ENCODE measurements around the gene SLC50A1.
"Not testable (repeated sequence)": the region's sequence is repeated elsewhere in the genome, so short reads cannot be mapped to it uniquely, and the experiment has no call there.

Gene SLC50A1

GRCh38 chr1:155116113-155116764 lies 19.4 kb upstream of the SLC50A1 start:
- no peak for DNase-seq (ENCODE audit: low read depth)

DNA sequence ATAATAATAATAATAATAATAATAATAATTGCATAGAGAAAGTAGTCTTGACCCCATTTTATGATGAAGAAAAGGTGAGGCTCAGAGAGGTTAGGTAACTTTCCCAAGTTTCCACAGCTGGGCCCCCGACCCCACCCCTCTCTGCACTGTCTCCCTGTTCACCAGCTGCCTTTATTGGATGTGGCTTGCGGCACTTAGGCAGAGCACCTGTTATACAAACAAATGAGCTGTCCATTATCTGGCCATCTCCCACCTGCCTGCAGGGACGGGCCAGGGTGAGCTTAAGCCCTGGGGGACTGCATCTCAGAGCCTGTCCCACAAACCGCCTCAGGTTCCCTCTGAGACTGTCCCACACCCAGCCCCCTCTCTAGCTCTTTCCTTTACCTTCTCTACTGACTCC lies 18.0 kb upstream of the SLC50A1 start:
- no peak for DNase-seq (ENCODE audit: low read depth)

DNA sequence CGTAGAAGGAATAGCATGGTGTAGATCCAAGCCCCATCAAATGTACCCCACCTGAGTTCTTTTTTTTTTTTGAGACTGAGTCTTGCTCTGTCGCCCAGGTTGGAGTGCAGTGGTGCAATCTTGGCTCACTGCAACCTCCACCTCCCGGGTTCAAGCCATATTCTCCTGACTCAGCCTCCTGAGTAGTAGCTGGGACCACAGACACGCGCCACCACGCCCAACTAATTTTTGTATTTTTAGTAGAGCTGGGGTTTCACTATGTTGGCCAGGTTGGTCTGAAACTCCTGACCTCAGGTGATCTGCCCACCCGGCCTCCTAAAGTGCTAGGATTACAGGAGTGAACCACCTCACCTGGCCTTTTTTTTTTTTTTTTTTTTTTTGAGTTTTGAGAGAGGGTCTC lies 17.6 kb upstream of the SLC50A1 start:
- not testable (repeated sequence) for DNase-seq (ENCODE audit: low read depth)

DNA sequence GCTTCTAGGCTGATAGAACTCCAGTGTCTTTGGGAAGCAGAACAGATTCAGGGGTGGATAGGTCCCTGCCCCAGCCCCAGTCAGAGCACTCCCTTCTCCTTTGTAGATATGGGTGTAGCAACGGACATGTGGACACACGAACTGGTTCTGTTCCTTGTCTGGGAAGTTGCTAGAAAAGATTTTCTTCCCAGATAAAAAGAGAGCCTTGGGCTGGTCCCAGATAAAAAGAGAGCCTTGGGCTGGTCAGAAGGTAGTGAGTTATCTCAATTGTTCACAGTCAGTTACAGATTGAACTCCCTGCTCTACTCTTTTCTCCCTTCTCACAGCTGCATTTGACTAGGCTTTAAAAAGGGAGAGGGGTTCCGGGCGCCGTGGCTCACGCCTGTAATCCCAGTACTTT lies 15.4 kb upstream of the SLC50A1 start:
- no peak for DNase-seq (ENCODE audit: low read depth)

- DNase-seq (ENCODE audit: low read depth): no peak
Measured at GRCh38 chr1:155121249-155121648, 14.4 kb upstream of the SLC50A1 start.

GRCh38 chr1:155122308-155122707 lies 13.3 kb upstream of the SLC50A1 start:
- no peak for DNase-seq (ENCODE audit: low read depth)

DNA sequence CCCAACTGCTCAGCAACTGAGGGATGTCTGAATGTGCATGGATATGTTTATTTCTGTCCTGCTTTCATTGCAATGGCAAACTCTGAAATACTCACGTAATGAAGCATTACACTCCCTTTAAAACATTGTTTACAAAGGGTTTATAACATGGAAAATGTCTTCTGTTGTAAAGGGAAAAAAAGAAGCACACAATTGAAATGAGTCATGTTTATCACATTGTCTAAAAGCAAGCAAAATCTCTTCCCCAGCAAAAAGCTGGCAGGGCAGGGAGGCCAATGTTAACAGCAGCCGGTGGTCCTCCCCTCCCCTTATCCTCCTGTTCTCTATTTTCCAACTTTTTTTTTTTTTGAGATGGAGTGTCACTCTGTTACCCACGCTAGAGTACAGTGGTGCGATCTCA lies 11.9 kb upstream of the SLC50A1 start:
- no peak for DNase-seq (ENCODE audit: low read depth)

DNA sequence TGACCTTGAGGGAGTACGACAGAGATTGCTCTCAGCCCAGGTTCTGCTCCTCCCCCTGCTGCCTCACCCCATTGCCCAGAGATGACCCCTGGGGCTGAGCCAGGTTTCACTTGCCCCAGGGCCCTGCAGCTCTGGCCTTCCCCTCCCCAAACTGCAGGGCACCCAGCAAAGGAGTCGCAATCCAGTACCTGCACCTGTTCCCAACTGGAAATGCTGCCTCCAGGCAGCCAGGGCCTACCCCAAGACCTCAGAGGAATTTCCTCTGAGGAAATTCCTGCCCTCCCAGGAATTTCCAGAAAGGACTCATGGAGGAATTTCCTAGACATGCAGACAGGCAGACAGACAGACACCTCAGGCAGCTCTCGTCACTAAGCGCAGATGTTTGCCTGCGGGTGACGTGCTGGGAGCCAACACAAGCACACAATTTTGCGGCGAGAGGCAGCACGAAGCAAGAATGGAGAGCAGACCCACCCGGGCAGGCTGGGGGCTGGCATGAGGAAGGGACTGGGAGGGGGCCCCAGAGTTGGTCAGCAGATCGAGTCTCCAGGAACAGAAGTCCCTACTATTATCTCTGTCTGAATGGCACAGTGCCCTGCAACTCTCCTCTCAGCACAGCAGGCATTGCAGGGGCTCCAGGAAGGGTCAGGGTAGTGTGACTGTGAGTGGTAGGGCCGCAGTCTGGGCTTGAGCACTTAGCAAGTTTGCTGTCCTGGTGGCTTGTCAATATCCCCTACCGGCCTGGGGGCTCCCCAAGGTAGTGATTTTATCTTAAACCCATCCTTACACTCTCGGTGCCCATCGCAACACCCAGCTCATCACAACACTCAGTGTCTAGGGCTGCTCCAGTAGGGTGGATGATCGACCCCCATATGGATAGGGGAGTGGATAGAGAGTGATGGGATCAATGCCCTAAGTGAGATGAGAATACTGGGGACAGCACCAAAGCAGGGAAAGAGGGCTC lies 10.9 kb upstream of the SLC50A1 start:
- peak; percentile 11 for DNase-seq (ENCODE audit: low read depth)

DNA sequence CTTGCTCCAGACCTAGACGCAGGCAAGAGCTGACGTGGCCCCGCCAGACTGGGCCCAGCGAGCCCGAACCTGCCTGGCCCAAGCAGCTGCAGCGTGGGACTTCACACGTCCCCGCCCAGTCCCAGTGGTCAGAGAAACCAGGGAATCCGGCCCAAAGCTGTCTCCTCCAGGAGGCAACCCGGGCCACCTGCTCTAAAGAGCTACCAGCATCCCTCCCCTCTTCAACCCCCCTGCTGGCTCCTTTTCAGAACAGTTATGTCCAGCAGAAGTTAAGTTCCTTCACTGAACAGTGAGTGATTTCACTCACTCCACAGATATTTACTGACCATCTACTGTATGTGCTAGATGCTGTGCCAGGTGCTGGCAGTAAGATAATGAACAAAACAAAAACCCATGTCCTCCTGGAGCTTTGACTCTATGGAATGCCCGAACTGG lies 10.1 kb upstream of the SLC50A1 start:
- no peak for DNase-seq (ENCODE audit: low read depth)

DNA sequence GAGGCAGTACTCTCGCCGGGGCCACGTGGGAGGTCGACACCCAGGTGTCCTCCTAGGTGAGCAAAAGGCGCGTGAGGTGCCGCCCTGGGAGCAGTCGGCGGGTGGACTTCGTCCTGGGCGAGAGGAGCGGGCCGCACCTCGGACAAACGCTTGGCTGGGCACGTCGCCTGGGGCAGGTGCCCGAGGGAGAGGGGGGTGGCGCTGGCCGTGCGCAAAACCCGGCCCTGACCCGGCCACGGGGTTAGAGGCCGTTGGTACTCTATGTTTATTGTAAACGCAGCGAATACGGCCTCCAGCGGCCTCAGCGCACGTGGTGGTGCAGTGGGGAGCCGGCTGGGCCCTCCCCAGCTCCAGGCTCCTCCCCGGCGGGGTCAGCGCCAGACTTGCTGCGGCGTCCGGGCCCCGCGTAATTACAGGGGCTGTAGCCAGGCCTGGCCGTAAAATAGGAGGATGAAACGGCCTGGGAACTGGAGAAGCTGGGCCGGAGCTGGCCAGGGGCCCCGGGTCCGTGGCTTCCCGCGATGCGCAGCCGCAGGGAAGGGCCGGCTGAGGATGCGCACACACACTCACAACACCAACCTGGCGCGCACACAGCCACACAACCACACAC lies 9.6 kb upstream of the SLC50A1 start:
- peak; percentile 45 for DNase-seq (ENCODE audit: low read depth)

DNA sequence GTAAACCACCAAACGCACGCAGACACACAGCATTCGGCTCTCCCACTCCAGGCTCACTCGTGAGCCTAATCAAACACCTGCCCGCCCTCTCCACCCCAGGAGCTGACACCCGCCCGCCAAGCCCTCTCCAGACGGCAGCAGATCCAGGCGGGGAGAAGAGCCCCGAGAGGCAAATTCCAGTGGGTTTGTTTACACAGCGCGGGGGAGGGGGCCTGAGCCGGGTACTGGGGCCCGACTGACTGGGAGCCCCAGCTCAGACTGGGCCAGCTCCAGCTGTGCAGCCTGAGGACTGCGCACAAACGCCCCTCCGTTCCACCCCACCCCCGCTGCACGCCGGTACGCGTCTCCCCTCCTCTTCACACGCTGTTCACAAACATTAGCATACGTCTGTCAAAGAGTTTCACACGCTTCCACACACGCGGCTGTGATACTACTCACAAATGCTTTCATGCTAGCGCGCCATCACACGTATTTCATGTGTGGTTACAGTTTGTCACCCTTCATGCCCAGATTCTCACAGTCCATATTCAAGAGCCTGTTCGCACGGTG lies 9.0 kb upstream of the SLC50A1 start:
- DNase-seq (ENCODE audit: low read depth): peak; percentile 44

GRCh38 chr1:155127105-155127966 lies 8.3 kb upstream of the SLC50A1 start, which contains the start of gene EFNA1:
Gene EFNA1, plus strand, starts transcription at chr1:155127876. Its CDS starts 102 bp downstream, at chr1:155127978.
- peak; percentile 67 for DNase-seq (ENCODE audit: low read depth)

DNA sequence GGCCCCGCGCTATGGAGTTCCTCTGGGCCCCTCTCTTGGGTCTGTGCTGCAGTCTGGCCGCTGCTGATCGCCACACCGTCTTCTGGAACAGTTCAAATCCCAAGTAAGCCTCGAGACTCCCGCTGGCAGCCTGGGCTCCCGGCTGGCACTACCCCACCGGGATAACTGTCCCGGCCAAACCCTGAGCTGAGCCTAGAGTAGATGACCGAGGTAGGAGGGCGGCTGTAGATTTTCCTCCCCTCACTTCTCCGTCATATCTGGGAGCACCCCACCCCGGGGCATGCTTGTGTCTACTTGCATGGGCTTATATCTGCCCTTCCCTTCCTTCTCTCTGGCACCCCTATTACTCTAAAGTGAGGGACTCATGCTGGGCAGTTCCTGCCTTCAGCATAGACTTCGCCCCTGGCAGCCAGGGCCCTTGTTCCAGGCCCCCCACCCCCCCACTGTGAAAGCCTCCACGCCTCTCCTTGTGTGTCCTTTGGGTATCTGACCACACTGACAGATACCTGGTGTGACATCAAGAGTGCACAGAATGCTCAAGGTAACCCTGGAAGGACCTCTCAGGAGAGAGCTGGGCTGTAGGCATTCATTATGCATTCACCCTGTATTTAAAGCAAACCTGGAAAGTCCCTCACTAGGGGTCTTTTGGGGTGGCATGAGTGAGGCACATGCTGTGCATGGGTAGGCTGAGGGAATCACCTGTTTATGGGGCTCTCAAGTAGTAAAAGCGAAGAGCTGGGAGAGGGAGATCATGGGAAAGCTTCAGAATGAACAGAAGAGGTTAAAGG lies 7.5 kb upstream of the SLC50A1 start:
- DNase-seq (ENCODE audit: low read depth): no peak

DNA sequence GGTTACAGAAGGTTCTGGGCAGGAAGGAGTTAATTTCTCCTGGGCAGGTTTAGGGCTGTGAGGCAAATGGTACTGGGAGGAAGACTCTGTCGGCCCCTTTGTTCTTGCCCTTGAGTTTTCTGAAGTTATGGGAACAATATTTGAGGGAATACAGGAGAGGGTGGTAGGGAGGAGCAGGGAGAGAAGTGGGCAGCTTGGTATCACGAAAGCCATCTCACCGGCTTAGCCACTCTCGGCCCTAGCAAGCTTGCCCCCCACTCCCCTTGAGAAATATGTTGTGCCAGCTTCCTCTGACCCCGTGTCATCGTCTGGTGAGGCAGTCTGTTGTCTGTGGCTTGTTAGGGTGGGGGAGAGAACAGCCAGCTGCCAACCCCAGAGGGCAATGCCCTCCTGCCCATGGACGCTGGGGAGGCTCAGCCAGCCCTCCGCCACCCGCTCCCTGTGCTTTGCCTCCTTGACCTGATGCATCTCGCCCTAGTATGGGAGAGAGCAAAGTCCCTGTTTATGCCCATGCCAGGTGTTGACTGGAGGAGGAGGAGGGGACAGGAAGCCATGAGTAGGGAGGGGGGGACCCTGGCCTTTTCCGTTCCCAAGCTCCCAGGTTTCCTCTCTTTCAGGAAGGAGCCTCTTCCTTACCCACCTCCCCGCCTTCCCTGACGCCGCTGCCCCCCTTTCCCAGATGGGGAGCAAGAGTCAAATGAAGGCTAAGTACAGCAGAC lies 6.7 kb upstream of the SLC50A1 start:
- no peak for DNase-seq (ENCODE audit: low read depth)

- no peak for DNase-seq (ENCODE audit: low read depth)
Measured at GRCh38 chr1:155130272-155131006, 5.2 kb upstream of the SLC50A1 start.

- no peak for DNase-seq (ENCODE audit: low read depth)
Measured at GRCh38 chr1:155131285-155131684, 4.4 kb upstream of the SLC50A1 start.

DNA sequence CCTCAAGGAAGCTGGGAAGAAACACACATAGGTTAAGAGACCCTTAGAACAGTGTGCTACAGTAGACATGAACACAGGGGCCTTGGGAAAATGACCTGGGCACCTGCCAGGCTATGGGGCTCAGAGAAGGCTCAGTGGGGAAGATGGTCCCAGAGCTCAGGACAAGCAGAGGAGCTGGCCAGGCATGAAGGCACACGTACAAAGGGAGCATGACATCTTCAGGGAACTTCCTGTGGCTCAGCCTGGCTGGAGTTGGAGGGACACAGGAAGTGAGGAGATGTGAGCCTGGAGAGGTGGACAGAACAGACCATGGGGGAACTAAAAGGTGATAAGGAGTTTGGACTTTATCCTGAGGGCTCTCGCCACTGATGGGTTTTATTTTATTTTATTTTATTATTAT lies 3.8 kb upstream of the SLC50A1 start:
- no peak for DNase-seq (ENCODE audit: low read depth)

GRCh38 chr1:155133799-155134281 lies 1.8 kb upstream of the SLC50A1 start:
- DNase-seq (ENCODE audit: low read depth): no peak

GRCh38 chr1:155134322-155134721 lies 1.3 kb upstream of the SLC50A1 start:
- DNase-seq (ENCODE audit: low read depth): peak; percentile 31

Data from iris pigment epithelial cell (primary cell).